HuH-7.5 (cell line): ENCODE measurements around the gene ARHGAP24.
"Not testable (repeated sequence)": the region's sequence is repeated elsewhere in the genome, so short reads cannot be mapped to it uniquely, and the experiment has no call there.

Source experiments
- DNase-seq: peaks from one replicate; pipeline ENCODE4 v3.0.0; 2011; ENCODE audit warnings: low spot score

Gene ARHGAP24

GRCh38 chr4:85482010-85482738, 7.2 kb downstream of the ARHGAP24 start:
- no peak for DNase-seq

- no peak for DNase-seq
Observed at GRCh38 chr4:85486425-85487086, 11.6 kb downstream of the ARHGAP24 start.

- no peak for DNase-seq
Observed at GRCh38 chr4:85488416-85488815, 13.5 kb downstream of the ARHGAP24 start.

GRCh38 chr4:85489273-85489981, 14.5 kb downstream of the ARHGAP24 start:
- DNase-seq = no peak

GRCh38 chr4:85491527-85491926, 16.6 kb downstream of the ARHGAP24 start:
- no peak for DNase-seq

GRCh38 chr4:85492336-85492735, 17.4 kb downstream of the ARHGAP24 start:
- no peak for DNase-seq

- DNase-seq = no peak
Observed at GRCh38 chr4:85495621-85496020, 20.7 kb downstream of the ARHGAP24 start.

GRCh38 chr4:85496126-85496849, 21.3 kb downstream of the ARHGAP24 start:
- DNase-seq = no peak

GRCh38 chr4:85496933-85497332, 22.0 kb downstream of the ARHGAP24 start:
- DNase-seq = no peak

- no peak for DNase-seq
Observed at GRCh38 chr4:85498068-85498733, 23.3 kb downstream of the ARHGAP24 start.

- DNase-seq = no peak
Observed at GRCh38 chr4:85499573-85499972, 24.6 kb downstream of the ARHGAP24 start.

GRCh38 chr4:85500110-85500867, 25.3 kb downstream of the ARHGAP24 start:
- no peak for DNase-seq

- DNase-seq = not testable (repeated sequence)
Observed at GRCh38 chr4:85501145-85501544, 26.2 kb downstream of the ARHGAP24 start.

GRCh38 chr4:85508654-85509053, 33.7 kb downstream of the ARHGAP24 start:
- no peak for DNase-seq

GRCh38 chr4:85509882-85510631, 35.1 kb downstream of the ARHGAP24 start:
- DNase-seq = no peak

- DNase-seq = no peak
Observed at GRCh38 chr4:85510632-85510984, 35.7 kb downstream of the ARHGAP24 start.

- no peak for DNase-seq
Observed at GRCh38 chr4:85512446-85513205, 37.7 kb downstream of the ARHGAP24 start.

- DNase-seq = no peak
Observed at GRCh38 chr4:85514117-85514516, 39.2 kb downstream of the ARHGAP24 start.

- no peak for DNase-seq
Observed at GRCh38 chr4:85514783-85515182, 39.8 kb downstream of the ARHGAP24 start.

GRCh38 chr4:85515701-85516100, 40.8 kb downstream of the ARHGAP24 start:
- no peak for DNase-seq
